Prostate gland (tissue), 2 donors: ENCODE results near the gene CTDNEP1.

Source experiments
- CTCF ChIP-seq, 4 experiments: fragments of 200-600 bp in 2 of 4; fragments of 450-650 bp in 2 of 4; sonication (generic) in 2 of 4; IDR thresholded peaks; 1 replicate in 3 of 4; 2 replicates in 1 of 4; pipeline ENCODE4 v1.5.1; 2016 to 2019; ENCODE audit warnings: antibody characterized with exemption in 4 of 4, mild to moderate bottlenecking in 2 of 4, moderate library complexity in 2 of 4
- POLR2A ChIP-seq: fragments of 450-650 bp; IDR thresholded peaks from one replicate; pipeline ENCODE4 v1.6.1; 2016; ENCODE audit warnings: antibody characterized with exemption, mild to moderate bottlenecking

GRCh38 chr17:7241090-7241733, 10.3 kb downstream of the CTDNEP1 start:
- TF ChIP-seq CTCF (IDR thresholded peaks at IDR 0.05): no peak
- TF ChIP-seq POLR2A: no peak
